Measurements from ENCODE around the gene MOB1B. TPM values are rescaled to one million over a fixed set of nuclear protein-coding genes. Genes with fewer than 3 reads are reported as not detected.

The MOB1B gene
- total RNA-seq, 1 donor from 2014 or later, result 26.1 TPM

DNA sequence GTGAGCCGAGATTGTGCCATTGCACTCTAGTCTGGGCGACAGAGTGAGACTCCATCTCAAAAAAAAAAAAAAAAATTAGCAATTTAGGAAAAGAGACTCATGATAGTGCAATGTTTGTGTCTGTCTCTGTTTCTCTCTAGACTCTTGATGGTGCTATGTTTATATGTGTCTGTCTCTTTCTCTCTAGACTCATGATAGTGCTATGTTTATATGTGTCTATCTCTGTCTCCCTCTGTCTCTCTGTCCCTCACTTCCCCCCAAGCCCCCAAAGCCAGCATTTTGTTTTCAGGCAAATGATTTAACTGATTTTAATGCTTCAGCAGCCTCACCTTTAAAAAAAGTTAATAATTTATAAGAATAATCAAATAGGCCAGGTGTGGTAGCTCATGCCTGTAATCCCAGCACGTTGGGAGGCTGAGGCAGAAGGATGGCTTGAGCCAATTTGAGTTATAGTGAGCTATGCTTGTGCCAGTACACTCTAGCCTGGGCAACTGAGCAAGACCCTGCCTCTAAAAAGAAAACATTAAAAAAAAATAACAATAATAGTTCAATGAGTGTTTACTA, 6.9 kb downstream of the MOB1B start:
- DNase-seq (ENCODE audit: low spot score in 2 of 2), result no peak
- no peak for FAIRE-seq

DNA sequence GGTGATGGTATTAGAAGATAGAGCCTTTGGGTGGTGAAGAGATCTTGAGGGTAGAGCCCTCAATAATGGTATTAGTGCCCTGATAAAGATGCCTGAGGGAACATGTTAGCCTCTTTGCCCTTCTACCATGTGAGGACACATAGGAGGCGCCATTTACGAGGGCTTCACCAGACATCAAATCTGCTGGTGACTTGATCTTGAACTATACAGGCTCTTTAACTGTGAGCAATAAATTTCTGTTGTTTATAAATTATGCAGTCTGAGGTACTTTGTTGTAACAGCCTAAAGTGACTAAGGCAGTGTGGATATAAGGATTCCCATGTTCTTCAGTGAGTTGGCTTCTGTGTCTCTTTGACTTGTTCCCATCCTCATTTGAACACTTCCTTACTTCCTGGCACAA, 11.8 kb downstream of the MOB1B start:
- FAIRE-seq, result no peak
- DNase-seq (ENCODE audit: low spot score in 2 of 2), result no peak

DNA sequence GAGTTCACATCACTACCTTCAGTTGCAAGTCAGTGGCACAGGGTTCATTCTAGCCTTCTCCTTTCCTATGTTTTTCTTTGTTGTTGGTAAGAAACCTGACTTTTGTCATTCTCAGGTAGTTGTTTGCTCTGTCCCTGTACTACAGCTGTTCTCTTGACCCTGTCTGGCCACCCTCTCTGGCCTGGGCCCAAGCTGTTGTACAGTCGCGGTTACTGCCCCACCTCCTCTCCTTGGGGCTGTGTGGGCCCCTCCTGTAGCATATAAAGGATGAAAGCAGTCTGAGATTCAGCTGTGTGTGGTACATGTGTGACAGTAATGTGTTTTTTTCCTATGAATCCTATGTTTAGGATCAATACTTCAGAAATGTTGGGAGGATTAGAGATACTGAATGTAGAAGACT, 12.5 kb downstream of the MOB1B start:
- FAIRE-seq, result no peak
- DNase-seq (ENCODE audit: low spot score in 2 of 2), result no peak

DNA sequence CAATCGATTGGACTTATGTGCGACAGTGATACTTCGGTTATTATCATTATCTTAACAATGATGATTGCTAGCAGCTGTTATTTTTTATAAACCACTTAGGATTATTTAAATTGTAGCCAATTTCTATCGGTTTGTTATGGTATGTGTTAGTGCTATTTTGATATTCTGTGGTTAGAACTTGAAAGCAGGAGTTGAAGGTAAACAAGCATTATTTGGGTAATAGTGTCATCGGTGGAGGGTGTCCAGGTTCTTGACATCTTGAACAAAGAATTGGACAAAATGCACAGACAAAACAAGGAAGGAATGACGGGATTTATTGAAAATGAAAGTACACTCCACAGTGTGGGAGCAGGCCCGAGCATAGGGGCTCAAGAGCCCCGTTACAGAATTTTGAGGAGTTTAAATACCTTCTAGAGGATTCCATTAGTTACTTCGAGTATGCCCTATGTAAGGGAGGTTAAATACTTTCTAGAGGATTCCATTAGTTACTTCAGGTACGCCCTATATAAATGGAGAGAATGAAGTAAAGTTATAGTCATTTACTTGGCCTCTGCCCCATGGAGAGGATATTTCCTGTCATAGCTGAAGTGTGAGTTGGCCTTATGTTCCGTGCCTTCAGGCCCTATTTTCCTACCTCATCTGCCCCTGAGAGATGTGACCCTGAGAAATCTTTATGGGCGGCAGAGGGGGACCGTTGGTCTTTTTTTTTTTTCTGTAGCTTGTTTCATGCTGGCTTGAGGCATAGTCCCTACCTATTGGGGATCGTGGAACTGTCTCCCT, 13.1 kb downstream of the MOB1B start:
- FAIRE-seq, result no peak
- no peak for DNase-seq (ENCODE audit: low spot score in 2 of 2)

DNA sequence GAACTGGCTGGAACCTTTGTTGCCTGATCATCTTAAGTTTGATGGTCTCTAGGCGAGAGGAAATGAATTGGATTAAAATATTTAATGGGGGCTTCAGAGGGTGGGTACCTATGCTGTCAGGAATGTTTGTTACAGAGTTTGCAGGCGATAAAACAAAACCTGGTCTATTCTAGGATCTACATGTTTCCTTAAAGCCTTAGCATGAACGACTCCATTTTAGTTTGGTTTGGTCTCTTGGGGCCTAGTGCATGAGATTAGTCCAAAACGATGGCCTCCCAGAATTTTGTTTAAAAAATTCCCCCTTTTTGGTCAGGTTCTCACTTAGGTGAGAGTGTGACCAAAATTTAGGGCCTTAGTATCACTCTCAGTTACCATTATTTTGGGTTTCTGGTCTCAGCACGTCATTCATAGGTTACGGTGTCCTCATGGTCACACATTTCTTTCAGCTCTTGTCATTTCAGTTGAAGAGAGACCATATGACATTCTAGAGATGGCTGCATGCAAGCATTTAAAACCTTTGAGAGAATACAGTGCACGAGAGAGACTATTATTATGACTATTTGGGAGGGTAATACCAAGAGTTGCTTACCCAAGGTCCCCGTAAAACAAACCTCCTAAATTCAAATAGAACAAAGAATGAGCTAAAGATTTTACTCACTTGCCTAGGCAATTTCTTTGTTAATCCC, 13.8 kb downstream of the MOB1B start:
- FAIRE-seq (no peak), DNase-seq (ENCODE audit: low spot score in 2 of 2) (no peak)

DNA sequence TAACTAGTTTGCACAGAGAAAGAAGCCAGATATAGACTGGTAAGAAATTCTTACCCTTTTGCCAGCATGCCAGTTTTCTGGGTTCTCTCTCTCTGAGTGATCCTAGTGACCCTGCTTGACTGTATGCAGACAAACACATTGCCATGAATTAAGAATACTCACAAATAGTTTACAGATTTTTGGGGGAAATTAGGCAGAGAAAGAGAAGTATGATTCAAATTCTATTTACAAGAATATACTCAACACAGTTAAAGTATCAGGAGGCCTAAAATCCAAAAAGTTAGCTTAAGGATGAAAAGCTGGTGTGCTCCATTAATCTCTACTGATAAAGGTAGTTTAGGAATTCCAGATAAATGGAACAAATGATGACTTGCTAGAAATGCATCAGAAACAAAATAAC, 18.4 kb downstream of the MOB1B start:
- FAIRE-seq (no peak), DNase-seq (ENCODE audit: low spot score in 2 of 2) (no peak)

DNA sequence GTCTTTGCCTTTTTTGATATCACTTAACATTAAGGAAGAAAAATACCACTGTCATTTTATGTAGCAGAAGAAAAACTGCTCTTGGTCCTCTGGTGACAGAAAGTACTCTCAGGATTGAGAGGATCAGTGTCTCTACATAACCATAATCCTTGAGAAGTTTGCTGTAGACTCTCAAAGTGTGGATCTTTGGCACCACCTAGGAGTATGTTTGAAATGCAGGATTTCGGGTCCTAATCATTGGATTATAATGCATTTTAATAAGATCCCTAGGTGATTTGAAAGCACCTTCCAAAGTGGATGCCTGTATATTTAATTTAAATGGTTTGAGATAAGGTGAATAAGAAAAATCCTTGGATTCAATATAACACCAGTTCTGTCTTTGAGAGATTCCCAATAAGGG, 23.2 kb downstream of the MOB1B start:
- FAIRE-seq, result no peak

DNA sequence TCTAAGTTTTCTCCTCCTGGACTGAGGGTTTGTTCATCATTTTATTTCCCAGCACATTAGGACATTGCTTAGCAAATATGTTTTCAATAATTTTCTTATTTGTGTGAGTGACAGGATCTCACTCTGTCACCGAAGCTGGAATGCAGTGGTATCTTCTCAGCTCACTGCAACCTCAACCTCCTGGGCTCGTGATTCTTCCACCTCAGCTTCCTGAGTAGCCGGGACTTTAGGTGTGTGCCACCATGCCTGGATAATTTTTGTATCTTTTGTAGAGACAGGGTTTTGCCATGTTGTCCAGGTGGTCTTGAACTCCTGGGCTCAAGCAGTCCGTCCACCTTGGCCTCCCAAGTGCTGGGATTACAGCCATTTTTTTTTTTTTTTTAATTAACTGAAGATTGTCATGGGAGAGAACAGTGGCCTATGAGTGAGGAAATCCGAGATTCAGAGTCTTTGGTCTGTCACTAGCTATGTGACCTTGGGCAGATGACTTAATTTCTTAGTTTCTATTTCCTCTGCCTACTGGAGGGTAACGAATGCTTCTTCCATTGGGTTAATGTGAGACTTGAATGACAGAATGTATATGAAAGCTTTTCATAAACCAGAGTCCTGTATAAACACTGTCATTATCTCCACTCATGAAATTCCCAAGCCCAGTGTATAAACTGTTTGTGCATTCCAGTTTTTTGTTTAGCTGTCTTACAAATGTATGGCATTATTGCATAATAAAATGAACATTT, 23.9 kb downstream of the MOB1B start:
- FAIRE-seq (no peak), DNase-seq (ENCODE audit: low spot score in 2 of 2) (no peak)

More for the DNA sequence above, 23.2 kb downstream of the MOB1B start:
- DNase-seq (ENCODE audit: low spot score in 2 of 2), result no peak

DNA sequence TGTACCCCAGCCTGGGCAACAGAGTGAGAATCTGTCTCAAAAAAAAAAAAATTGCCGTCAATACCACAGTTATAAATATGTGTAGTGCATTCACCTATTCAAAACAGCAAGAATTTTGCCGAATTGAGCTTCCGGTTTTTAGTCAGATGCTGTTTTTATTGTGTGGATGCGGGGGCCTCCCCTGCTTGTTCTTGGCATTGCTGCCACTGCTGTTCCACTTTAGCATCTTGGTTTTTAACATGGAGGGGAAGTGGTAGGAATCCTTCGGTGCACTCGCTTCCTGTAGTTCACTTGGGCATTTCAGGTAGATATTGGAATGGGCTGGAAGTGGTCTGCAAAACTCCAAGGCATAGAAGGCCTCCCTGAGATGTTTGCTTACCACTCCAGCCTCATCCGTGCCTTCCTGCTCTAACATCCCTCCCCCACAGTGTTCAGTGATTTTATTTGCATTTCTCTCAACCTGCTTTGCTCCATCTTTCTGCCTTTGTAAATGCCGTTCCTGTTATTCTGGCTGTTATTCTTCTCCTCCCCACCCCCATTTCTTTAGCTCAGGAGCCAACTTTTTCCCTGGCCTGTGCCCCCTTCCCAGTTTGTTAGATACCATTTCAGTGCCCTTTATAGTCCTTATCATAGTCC, 25.5 kb downstream of the MOB1B start:
- FAIRE-seq (no peak), DNase-seq (ENCODE audit: low spot score in 2 of 2) (no peak)

DNA sequence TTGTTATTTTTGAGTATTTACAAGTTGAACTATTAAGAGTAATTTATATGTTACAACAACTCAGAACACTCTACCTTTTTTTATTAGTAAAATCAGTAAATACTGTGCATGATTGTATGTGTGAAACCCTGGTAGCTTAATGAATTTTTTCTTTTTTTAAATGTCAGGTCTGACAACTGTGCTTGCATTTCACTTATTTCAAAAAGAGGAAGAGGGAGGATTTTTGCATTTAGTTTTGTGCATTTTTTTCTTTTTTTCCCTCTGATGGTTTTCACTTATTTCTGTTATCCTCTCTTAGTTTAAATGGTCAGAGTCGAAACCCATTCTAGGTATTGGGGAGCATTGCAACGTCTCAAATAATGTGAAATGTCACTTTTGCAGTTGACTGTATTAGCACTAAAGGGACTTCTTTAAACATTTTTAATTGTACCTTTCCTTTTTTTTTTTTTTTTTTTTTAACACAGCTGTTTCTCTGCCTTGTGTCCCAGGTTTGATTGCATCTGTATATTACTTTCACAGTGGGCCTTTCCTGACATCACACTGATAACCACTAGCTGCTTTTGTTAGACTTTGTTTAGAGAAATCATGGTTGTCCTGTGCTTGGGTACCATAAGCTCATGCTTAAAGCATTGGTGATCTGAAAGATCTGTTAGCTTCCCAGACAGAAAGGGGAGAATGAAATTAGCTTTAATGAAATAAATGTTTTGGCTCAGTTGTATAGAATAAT, 28.5 kb downstream of the MOB1B start:
- DNase-seq (ENCODE audit: low spot score in 2 of 2) (no peak), FAIRE-seq (no peak)

DNA sequence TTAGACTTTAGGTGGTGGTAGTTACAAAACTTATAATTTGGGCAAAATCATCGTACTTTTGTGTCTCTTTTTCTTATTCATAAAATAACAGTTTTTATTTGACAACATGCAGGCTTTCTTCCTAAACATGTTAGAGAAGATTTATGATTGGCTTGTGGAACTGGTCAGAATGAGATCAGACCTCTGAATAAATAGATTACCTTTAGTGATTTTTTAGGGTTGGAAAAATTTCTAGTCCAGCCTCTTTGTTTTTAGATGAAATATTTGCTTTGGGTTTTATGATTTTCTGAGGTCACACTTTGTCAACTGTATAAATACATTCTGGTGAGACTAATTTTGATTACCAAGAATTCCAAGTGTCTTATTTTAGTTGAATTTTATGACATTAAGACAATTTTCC, 29.2 kb downstream of the MOB1B start:
- DNase-seq (ENCODE audit: low spot score in 2 of 2) (no peak), FAIRE-seq (no peak)

DNA sequence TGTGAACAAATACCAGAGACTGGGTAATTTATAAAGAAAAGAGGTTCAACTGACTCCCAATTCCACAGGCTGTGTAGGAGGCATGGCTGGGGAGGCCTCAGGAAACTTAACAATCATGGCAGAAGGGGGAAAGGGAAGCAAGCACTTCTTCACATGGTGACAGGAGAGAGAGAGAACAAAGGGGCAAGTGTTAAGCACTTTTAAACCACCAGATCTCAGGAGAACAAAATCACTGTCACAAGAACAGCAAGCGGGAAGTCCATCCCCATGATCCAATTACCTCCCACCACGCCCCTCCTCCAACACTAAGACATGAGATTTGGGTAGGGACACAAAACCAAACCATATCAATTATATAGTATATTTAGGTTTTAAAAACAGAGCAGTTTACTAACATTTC, 30.8 kb downstream of the MOB1B start:
- FAIRE-seq, result no peak

DNA sequence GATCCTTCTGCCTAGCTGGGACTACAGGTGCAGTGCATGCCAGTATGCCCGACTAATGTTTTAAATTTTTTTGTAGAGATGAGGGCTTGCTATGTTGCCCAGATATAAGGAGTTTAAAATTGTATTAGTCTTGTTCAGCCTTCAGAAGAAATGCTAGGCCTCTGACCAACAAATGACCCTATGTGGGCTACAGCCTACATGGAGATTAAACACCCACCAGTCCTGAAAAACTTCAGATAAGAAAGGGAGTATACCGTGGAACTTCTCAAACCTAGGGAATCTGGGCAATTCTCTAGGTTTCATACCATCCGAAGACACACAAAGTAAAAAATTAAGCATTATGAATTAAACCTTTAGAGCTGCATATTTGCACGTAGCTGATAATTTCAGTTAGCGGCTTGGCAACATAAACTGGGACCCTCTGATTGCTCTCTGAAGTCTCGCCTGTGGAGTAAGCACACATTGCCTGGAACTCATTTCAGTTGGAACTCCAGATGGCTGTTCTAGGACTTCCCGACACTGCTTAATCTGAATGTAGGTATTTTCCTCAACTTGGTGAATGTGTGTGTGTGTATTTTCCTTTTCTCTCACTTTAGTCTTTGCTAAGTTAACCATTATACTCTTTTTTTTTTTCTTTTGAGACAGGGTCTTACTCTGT, 33.0 kb downstream of the MOB1B start:
- DNase-seq (ENCODE audit: low spot score in 2 of 2), result no peak

More for the DNA sequence above, 30.8 kb downstream of the MOB1B start:
- no peak for DNase-seq (ENCODE audit: low spot score in 2 of 2)

DNA sequence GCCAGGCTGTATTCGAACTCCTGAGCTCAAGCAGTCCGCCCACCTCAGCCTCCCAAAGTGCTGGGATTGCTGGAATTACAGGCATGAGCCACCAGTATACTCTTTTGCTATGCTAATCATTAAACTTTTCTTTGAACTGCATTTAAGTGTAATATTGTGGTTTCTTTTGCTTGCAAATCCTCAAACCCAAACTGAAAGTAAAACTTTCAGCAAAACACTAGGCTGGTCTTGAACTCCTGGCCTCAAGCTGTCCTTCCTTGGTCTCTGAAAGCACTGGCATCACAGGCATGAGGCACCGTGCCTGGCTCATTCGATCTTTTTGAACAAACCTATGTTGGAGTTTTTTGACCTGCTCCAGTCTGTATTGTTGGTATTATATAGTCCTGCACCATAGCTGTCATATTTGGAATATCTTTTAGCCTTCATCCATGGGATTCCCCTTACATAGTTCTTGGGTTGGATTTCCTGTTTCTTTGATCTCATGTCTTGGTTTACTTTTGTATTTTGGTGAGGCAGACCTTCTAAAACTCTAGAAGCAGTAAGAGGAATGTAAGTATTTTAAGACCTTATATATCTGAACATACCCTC, 34.1 kb downstream of the MOB1B start:
- DNase-seq (ENCODE audit: low spot score in 2 of 2) (no peak), FAIRE-seq (no peak)

More for the DNA sequence above, 33.0 kb downstream of the MOB1B start:
- FAIRE-seq, result no peak

DNA sequence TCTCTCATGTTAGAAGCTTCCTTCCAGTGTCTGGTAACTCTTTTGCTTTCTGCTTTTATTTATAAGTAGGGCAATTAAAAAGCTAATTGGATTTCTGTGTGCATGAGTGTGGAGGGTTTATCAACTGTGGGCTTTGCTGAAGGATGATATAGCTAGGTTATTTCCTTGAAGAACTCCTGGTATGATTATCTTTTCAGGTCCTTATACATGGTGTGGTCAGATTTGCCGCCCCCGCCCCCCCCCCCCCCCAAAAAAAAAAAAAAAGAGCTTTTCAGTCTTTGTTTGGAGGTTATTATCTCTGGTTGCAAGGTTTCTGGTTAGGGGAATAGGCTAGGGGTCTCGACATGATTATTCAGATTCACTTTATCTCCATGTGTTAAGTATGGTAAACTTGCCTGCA, 35.9 kb downstream of the MOB1B start:
- FAIRE-seq (no peak), DNase-seq (ENCODE audit: low spot score in 2 of 2) (no peak)

DNA sequence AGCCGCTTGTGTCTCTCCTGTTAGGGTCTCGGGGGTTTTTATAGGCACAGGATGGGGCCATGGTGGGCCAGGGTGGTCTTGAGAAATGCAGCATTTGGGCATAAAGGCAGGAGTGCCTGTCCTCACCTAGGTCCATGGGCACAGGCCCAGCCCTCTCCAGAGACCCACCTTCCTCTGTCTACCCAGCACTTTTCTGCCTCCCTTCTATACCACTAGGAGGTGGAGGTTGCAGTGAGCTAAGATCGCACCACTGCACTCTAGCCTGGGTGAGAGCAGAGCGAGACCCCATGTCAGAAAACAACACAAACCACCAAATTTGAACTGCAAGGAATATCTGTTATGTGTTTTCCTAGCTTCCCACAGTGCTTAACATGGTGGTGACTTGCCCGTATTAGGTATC, 38.0 kb downstream of the MOB1B start:
- FAIRE-seq (no peak), DNase-seq (ENCODE audit: low spot score in 2 of 2) (no peak)

DNA sequence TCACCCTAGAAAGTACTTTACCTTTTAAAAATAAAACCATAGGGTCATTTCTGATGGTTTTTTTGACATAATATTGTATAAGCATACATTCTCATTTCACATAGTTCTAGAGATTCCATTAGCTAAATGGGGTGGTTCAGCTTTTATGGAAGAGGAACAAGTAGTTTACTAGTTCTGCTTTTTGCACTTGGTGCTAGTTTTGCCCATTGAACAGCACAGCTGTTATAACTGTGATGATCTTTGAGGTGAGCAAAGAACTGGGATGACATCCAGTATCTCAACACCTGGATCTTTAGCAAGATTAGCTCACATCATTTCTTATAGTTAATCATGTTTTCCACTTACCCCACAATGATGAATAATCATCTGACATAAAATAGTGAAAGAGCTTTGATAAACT, 40.9 kb downstream of the MOB1B start:
- DNase-seq (ENCODE audit: low spot score in 2 of 2), result no peak
- FAIRE-seq, result no peak

DNA sequence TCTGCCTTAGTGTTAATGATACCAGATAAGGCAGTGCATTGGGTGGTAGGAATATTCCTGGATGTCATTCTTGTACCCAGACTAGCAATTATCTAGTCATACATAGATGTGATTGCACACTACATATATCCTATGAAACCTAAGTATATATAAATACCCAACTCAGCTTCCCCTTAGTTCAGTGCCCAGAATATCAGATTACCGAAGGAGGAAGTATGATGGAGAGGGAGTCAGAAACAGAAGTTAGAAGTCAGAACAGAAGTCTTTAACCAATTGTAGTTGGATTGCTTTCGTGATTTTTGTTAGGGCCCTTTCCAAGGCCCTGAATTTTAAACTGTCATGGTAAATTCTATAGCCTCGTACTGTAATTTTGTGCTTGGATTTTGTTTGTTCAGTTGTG, 42.9 kb downstream of the MOB1B start:
- no peak for DNase-seq (ENCODE audit: low spot score in 2 of 2)
- FAIRE-seq, result no peak

DNA sequence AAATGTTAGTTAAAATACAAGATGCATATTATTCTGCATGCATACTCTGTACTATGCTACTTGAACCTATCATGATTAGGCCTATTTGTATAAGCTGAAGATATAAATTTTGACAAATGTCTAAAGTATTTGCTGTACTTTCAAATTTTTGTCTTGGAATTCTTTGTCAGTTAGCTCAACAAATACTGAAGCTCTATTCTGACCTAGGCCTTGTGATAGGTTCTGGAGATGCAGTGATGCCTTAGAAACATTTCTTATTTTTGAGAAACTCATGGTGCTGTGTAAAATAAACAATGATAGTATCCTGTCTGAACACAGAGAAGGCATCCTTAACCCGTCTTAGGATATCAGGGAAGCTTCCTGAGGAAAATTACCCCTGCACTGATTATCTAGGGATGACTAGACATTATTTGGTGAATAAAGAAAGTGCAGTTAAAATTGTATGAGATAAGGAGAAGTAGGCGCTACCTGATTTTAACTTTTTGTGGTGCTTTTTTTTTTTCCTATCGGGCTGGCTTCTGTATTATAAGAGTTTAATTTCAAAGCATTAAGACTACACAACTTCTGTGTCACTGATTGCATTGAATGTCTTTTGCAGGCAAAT, 43.4 kb downstream of the MOB1B start:
- DNase-seq (ENCODE audit: low spot score in 2 of 2) (no peak), FAIRE-seq (no peak)
